ENCODE data around the gene CYP27A1.

Gene CYP27A1

DNA sequence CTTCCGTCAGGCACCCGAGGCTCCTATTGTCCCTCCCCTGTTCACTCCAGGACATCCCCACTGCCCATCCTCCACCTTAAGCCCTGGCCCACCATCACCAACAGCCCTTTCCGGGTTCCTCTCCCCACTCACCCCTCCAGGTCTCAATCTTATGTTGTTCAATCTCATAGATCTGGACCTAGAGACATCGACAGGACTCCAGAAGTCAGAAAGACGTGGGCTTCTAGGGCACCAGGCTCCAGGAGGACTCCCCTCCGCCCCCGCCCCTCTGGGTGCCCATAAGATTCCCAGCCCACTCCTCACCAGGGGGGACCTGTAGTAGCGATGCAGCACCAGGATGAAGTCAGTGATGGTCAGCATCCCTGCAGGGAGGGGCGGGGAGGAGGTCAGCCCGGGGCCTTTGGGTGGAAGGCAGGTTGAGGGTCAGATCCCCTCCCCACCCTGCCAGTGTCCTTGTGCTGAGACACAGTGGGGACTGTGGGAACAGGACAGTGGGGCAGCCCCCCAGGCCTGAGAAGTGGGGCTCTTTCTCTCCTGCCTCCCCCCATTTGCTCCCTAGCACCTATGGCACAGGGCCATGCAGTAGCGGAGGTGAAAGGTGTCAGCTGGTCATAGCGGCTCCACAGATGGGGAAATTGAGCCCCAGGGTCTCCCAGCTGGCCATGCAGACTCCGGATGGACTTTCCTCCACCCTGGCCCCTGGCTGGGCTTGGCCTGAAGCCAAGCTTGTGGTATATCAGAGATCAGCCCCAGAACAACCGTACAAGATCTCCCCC, 45.9 kb downstream of the CYP27A1 start:
- H3K4me3 ChIP-seq (ENCODE audit: low read depth, low read length) = no peak overlapping the region

DNA sequence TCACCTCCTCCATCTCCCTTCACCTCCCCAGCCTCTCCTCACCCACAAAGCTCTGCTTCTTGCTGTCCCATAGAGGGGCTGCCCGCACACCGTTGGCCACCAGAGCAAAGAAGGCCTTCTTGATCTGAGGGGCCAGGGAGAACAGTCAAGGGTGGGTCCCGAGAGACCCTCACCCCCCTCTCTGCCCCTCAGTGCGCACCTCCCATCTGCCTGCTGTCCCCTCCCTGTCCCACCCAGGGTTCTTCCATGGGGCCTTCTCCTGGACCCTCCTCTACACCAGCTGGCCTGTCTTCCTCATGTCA, 46.5 kb downstream of the CYP27A1 start:
- no peak overlapping the region for H3K4me3 ChIP-seq (ENCODE audit: low read depth, low read length)
- in situ Hi-C loops (cut with HindIII; ENCODE audit: low sequenced_read_pairs) = no loop called here
- DNase-seq (ENCODE audit: low read depth, low spot score) = no peak
- TF ChIP-seq, protein P1, sequence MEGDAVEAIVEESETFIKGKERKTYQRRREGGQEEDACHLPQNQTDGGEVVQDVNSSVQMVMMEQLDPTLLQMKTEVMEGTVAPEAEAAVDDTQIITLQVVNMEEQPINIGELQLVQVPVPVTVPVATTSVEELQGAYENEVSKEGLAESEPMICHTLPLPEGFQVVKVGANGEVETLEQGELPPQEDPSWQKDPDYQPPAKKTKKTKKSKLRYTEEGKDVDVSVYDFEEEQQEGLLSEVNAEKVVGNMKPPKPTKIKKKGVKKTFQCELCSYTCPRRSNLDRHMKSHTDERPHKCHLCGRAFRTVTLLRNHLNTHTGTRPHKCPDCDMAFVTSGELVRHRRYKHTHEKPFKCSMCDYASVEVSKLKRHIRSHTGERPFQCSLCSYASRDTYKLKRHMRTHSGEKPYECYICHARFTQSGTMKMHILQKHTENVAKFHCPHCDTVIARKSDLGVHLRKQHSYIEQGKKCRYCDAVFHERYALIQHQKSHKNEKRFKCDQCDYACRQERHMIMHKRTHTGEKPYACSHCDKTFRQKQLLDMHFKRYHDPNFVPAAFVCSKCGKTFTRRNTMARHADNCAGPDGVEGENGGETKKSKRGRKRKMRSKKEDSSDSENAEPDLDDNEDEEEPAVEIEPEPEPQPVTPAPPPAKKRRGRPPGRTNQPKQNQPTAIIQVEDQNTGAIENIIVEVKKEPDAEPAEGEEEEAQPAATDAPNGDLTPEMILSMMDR (IDR thresholded peaks at IDR 0.05; ENCODE audit: low read depth, low read length) = no peak

More for the DNA sequence above, 45.9 kb downstream of the CYP27A1 start:
- in situ Hi-C loops (cut with HindIII; ENCODE audit: low sequenced_read_pairs) = no loop called here
- TF ChIP-seq, protein P1 (IDR thresholded peaks at IDR 0.05; ENCODE audit: low read depth, low read length) = no peak
- DNase-seq (ENCODE audit: low read depth, low spot score) = no peak

DNA sequence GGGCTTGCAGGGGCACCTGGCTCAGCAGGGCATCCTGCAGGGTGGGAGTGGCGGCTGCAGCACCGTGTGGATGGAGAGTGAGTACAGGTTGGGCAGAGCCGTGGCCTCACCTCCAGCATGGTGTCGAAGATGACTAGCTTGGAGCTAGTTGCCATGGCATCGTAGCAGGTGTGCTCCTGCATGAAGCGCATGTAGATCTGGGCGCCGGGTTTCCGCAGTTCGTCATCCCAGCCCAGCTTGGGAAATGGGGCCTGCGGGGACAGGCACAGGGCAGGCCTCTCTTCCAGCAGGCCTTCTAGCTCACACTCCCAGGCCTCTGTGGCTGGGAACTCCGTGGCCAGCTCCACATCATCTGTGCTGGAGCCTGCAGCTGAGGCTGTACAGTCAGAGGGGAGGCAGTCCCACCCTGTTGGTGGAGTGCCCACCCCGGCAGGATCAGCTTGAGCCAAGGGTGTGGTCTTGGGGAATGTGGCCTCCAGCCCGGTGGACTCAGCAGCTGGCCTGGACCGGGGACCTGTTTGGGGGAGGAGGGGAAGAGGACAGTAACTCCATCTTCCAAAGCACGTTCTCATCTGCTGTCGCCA, 48.0 kb downstream of the CYP27A1 start:
- no peak for DNase-seq (ENCODE audit: low read depth, low spot score)
- no peak overlapping the region for H3K4me3 ChIP-seq (ENCODE audit: low read depth, low read length)
- in situ Hi-C loops (cut with HindIII; ENCODE audit: low sequenced_read_pairs) = no loop called here
- TF ChIP-seq, protein P1 (IDR thresholded peaks at IDR 0.05; ENCODE audit: low read depth, low read length) = no peak

DNA sequence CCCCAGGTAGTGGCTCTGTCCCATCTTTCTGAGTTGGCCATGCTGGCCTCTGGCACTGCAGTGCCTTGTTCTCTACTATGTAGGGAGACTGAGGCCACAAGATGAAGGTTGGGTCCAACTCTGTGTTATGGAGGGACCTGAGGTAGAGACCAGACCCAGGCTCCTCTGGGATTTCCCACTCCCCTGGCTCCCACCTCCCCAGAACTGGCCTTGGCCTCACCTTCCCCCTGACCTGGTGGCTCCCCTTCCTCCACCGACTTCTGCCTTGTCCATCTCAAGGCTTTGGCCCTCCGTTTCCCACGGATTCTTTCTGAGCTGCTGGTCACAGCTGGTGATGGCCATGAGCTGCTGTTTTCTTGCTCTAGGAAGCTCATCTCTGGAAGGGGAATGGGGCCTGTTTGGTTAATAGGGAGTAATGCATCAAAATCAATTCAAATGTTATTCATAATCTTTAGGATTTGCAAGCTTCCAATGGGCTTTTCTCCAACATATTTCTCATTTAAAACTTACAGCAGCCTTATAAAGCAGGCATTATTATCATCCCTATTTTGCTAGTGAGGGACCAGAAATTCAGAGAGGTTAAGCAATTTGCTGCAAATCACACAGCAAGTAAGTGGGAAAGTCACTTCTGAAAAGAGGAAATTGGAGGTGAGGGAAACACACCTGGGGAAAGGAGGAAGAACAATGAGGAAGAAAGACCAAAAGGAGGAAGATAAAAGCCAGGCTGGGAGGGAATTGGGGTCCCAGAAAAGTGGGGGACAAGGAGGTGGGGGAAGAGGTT, 48.8 kb downstream of the CYP27A1 start:
- in situ Hi-C loops (cut with HindIII; ENCODE audit: low sequenced_read_pairs) = no loop called here
- TF ChIP-seq, protein P1 (IDR thresholded peaks at IDR 0.05; ENCODE audit: low read depth, low read length) = no peak
- no peak for DNase-seq (ENCODE audit: low read depth, low spot score)
- no peak overlapping the region for H3K4me3 ChIP-seq (ENCODE audit: low read depth, low read length)

DNA sequence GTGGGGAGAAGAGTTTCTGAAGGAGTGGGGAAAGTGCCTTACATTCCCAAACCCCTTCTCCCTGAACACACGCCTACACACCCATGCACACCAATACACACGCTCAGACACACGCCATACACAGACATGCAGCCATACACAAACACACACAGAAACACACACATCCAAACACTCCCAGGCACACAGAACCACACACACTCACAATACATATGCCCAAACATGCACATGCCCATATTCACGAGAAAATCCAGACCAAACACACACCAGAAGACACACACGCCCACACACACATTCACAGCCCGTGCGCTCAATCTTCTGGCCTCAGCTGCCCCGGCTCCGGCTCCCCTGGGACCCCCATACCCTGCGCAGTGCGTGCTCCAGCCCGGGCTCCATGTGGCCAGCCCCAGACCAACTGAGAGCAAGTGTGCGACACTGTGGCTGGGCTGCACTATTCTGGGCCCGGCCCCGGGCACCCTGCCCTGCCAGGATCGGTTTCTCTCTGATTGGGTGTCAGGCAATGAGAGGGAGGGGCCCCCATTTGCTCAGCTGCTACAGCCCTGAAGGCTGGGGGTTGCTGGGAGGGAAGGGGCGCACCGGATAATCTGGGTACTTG, 49.5 kb downstream of the CYP27A1 start, which contains the start of gene PRKAG3:
Gene PRKAG3, minus strand, starts transcription at position 426 of the 613 bp plus-strand sequence.
- H3K4me3 ChIP-seq (ENCODE audit: low read depth, low read length) = no peak within 1 kb of the TSS
- TF ChIP-seq, protein P1 (IDR thresholded peaks at IDR 0.05; ENCODE audit: low read depth, low read length) = no peak
- in situ Hi-C loops (cut with HindIII; ENCODE audit: low sequenced_read_pairs) = no loop called here
- no peak for DNase-seq (ENCODE audit: low read depth, low spot score)

DNA sequence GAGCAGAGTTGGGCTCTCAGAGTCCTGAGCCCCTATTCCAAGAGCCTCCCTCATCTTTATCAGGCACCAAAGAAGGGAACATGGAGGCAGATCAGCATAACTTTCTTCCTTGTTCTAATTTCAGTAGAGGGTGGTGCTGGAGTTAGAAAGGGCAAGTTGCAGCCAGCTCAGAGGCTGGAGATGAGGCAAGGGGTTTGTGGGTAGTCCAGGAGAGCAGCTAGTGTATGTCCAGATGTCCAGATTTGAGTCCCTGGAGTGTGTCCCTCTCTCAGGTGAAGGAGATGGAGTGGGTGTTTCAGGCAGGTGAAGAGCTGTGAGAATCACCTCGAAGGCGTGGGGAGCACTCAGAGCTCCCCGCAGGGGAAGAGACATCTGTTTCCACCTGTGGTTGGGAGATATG, 50.1 kb downstream of the CYP27A1 start:
- in situ Hi-C loops (cut with HindIII; ENCODE audit: low sequenced_read_pairs) = no loop called here
- no peak for DNase-seq (ENCODE audit: low read depth, low spot score)
- TF ChIP-seq, protein P1 (IDR thresholded peaks at IDR 0.05; ENCODE audit: low read depth, low read length) = no peak
- H3K4me3 ChIP-seq (ENCODE audit: low read depth, low read length) = no peak overlapping the region

All from astrocyte of the spinal cord (primary cell).